H9 (cell line): ENCODE data around the gene ACYP2. TPM values are rescaled to one million over a fixed set of nuclear protein-coding genes. Genes with fewer than 3 reads are reported as not detected.

Source experiments
- DNase-seq: peaks from one replicate; pipeline ENCODE4 v3.0.0-alpha.2; 2017
- H2AFZ ChIP-seq: one replicate; pipeline ENCODE4 v1.6.1; 2013; ENCODE audit warnings: mild to moderate bottlenecking, low read length, control low read depth, moderate library complexity
- H2AK5ac ChIP-seq: 2 replicates; pipeline ENCODE4 v1.6.1; 2013; ENCODE audit warnings: low read length, control low read depth, mixed read lengths; ENCODE audit not compliant: insufficient read length
- H2BK120ac ChIP-seq: one replicate; pipeline ENCODE4 v1.6.1; 2013; ENCODE audit warnings: low read depth, mild to moderate bottlenecking, low read length, control low read depth, inconsistent platforms; ENCODE audit not compliant: poor library complexity, severe bottlenecking
- H2BK12ac ChIP-seq: 2 replicates; pipeline ENCODE4 v1.6.1; 2013; ENCODE audit warnings: low read length, control low read depth, mixed read lengths, low read depth; ENCODE audit not compliant: insufficient read length
- H2BK15ac ChIP-seq: 2 replicates; pipeline ENCODE4 v1.6.1; 2013; ENCODE audit warnings: low read depth, low read length, control low read depth
- H2BK20ac ChIP-seq: one replicate; pipeline ENCODE4 v1.6.1; 2013; ENCODE audit warnings: low read depth, mild to moderate bottlenecking, low read length, control low read depth, inconsistent platforms; ENCODE audit not compliant: poor library complexity, severe bottlenecking
- H2BK5ac ChIP-seq: 2 replicates; pipeline ENCODE4 v1.6.1; 2013; ENCODE audit warnings: low read length, control low read depth, mixed read lengths; ENCODE audit not compliant: insufficient read length
- H3K14ac ChIP-seq: 2 replicates; pipeline ENCODE4 v1.6.1; 2013; ENCODE audit warnings: low read length, control low read depth; ENCODE audit not compliant: insufficient read depth
- H3K18ac ChIP-seq: 2 replicates; pipeline ENCODE4 v1.6.1; 2013; ENCODE audit warnings: low read depth, mild to moderate bottlenecking, mixed read lengths, low read length, control low read depth; ENCODE audit not compliant: insufficient read length
- H3K23ac ChIP-seq: 2 replicates; pipeline ENCODE4 v1.6.1; 2013; ENCODE audit warnings: low read length, control low read depth, mixed read lengths, low read depth; ENCODE audit not compliant: insufficient read length
- H3K23me2 ChIP-seq: 2 replicates; pipeline ENCODE4 v1.6.1; 2013; ENCODE audit warnings: low read depth, mild to moderate bottlenecking, mixed read lengths, low read length, control low read depth; ENCODE audit not compliant: insufficient read length, poor library complexity, severe bottlenecking
- H3K27ac ChIP-seq: 2 replicates; pipeline ENCODE4 v1.5.1; 2013; ENCODE audit warnings: low read length, control low read depth, mixed read lengths, low read depth; ENCODE audit not compliant: insufficient read length
- H3K27me3 ChIP-seq: 2 replicates; pipeline ENCODE4 v1.6.1; 2013; ENCODE audit warnings: low read length, control low read depth, inconsistent platforms; ENCODE audit not compliant: insufficient read depth
- H3K4ac ChIP-seq: 2 replicates; pipeline ENCODE4 v1.6.1; 2013; ENCODE audit warnings: low read depth, mild to moderate bottlenecking, control low read depth, inconsistent platforms, low read length, moderate library complexity
- H3K4me1 ChIP-seq: 2 replicates; pipeline ENCODE4 v1.6.1; 2013; ENCODE audit warnings: low read length, control low read depth, inconsistent platforms; ENCODE audit not compliant: insufficient read depth
- H3K4me2 ChIP-seq: 2 replicates; pipeline ENCODE4 v1.6.1; 2013; ENCODE audit warnings: low read length, control low read depth, mixed read lengths; ENCODE audit not compliant: insufficient read length, insufficient read depth
- H3K56ac ChIP-seq: 2 replicates; pipeline ENCODE4 v1.6.1; 2013; ENCODE audit warnings: low read depth, mild to moderate bottlenecking, mixed read lengths, low read length, control low read depth; ENCODE audit not compliant: insufficient read length
- H3K79me1 ChIP-seq: 2 replicates; pipeline ENCODE4 v1.6.1; 2013; ENCODE audit warnings: low read depth, mild to moderate bottlenecking, moderate library complexity, low read length, control low read depth, inconsistent platforms; ENCODE audit not compliant: insufficient read depth, poor library complexity, severe bottlenecking
- H3K79me2 ChIP-seq: 2 replicates; pipeline ENCODE4 v1.6.1; 2013; ENCODE audit warnings: low read length, control low read depth, inconsistent platforms; ENCODE audit not compliant: insufficient read depth
- H3K9ac ChIP-seq: 2 replicates; pipeline ENCODE4 v1.6.1; 2013; ENCODE audit warnings: low read length, control low read depth, mixed read lengths; ENCODE audit not compliant: insufficient read length; ENCODE audit errors: extremely low read depth
- H3K9me3 ChIP-seq: one replicate; pipeline ENCODE4 v1.6.1; 2013; ENCODE audit warnings: low read depth, low read length, inconsistent platforms; ENCODE audit not compliant: control insufficient read depth
- H3T11ph ChIP-seq: one replicate; pipeline ENCODE4 v1.6.1; 2013; ENCODE audit warnings: mild to moderate bottlenecking, low read length, control low read depth, inconsistent platforms
- H4K20me1 ChIP-seq: one replicate; pipeline ENCODE4 v1.6.1; 2013; ENCODE audit not compliant: control insufficient read depth, insufficient read length, insufficient read depth
- H4K5ac ChIP-seq: 2 replicates; pipeline ENCODE4 v1.6.1; 2013; ENCODE audit warnings: low read depth, mild to moderate bottlenecking, mixed read lengths, low read length, control low read depth; ENCODE audit not compliant: insufficient read length
- H4K8ac ChIP-seq: replicated peaks from 2 replicates; pipeline ENCODE4 v1.6.1; 2013; ENCODE audit warnings: low read length, control low read depth, mixed read lengths, low read depth; ENCODE audit not compliant: insufficient read length
- H4K91ac ChIP-seq: 2 replicates; pipeline ENCODE4 v1.6.1; 2013; ENCODE audit warnings: low read depth, mild to moderate bottlenecking, moderate library complexity, mixed read lengths, low read length, control low read depth; ENCODE audit not compliant: insufficient read length
- H3K27ac Mint-ChIP-seq, 3 experiments: 2 replicates in 2 of 3; 3 replicates in 1 of 3; pipeline ENCODE4 v1.8.0; 2020 to 2021; ENCODE audit warnings: mixed read lengths in 3 of 3, mild to moderate bottlenecking in 1 of 3, moderate library complexity in 1 of 3
- H3K27me3 Mint-ChIP-seq: 2 replicates; pipeline ENCODE4 v1.8.0; 2021; ENCODE audit warnings: low read depth, mild to moderate bottlenecking, moderate library complexity, mixed read lengths
- H3K36me3 Mint-ChIP-seq, 3 experiments: 2 replicates in 2 of 3; 3 replicates in 1 of 3; pipeline ENCODE4 v1.8.0; 2020 to 2021; ENCODE audit warnings: low read depth in 3 of 3, mixed read lengths in 3 of 3; ENCODE audit not compliant: insufficient read depth in 1 of 3
- H3K4me1 Mint-ChIP-seq, 2 experiments: 2 replicates each; pipeline ENCODE4 v1.8.0; 2020; ENCODE audit warnings: mixed read lengths in 2 of 2
- H3K4me3 Mint-ChIP-seq, 2 experiments: 2 replicates in 1 of 2; 3 replicates in 1 of 2; pipeline ENCODE4 v1.8.0; 2020 to 2021; ENCODE audit warnings: mild to moderate bottlenecking in 2 of 2, mixed read lengths in 2 of 2, moderate library complexity in 1 of 2
- H3K9me3 Mint-ChIP-seq, 2 experiments: 2 replicates in 1 of 2; 3 replicates in 1 of 2; pipeline ENCODE4 v1.8.0; 2020; ENCODE audit warnings: mild to moderate bottlenecking in 2 of 2, mixed read lengths in 2 of 2, moderate library complexity in 1 of 2
- WGBS: extraction: QIAGEN DNeasy Blood & Tissue Kit; methylation state at CpG from one replicate; pipeline ENCODE4 v1.1.7; 2013; ENCODE audit warnings: missing lambda C conversion rate, low lambda C conversion rate, mixed read lengths; ENCODE audit not compliant: insufficient read length; ENCODE audit errors: extremely low coverage; 5-methylcytosine and 5-hydroxymethylcytosine counted together
- total RNA-seq: library from RNA; stranded (reverse); gene quantifications from 2 replicates; pipeline ENCODE4 v1.2.1, GENCODE V29; 2021
- TF ChIP-seq, protein P1 (sequence below): fragments of 200-600 bp; sonication (generic); conservative IDR thresholded peaks from 3 replicates; pipeline ENCODE4 v1.8.0; 2021; ENCODE audit warnings: antibody characterized with exemption, mild to moderate bottlenecking

The ACYP2 gene
- total RNA-seq, 1 experiment from 2014 or later: 3.2 TPM

DNA sequence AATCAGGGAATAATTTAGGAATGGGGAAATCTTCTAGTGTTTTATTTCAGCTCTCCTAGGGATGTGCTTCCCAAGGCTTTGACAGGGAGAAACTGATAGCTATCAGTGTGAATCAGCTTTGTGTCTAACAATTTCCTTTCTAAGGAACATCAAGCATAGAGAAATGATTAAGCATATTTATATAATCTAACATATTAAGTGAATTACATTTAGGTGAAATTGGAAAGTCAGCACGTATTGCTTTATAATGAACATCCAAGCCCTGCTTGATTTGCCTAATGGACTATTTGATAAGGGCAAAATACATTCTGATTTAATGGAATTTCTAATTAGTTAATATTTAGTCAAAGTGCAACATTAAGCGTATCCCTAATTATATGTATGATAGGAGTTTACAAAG lies 160.1 kb downstream of the ACYP2 start:
- no peak overlapping the region for H3K4ac ChIP-seq
- H3K27me3 ChIP-seq: no peaks in the 10 kb centered on the region
- no peaks in the 10 kb centered on the region for H3K4me1 Mint-ChIP-seq
- H3K4me2 ChIP-seq: no peak overlapping the region
- H2BK15ac ChIP-seq: no peak overlapping the region
- no peak overlapping the region for H3K27ac Mint-ChIP-seq
- no peak overlapping the region for H2BK20ac ChIP-seq
- no peaks in the 10 kb centered on the region for H4K20me1 ChIP-seq
- TF ChIP-seq, protein P1, sequence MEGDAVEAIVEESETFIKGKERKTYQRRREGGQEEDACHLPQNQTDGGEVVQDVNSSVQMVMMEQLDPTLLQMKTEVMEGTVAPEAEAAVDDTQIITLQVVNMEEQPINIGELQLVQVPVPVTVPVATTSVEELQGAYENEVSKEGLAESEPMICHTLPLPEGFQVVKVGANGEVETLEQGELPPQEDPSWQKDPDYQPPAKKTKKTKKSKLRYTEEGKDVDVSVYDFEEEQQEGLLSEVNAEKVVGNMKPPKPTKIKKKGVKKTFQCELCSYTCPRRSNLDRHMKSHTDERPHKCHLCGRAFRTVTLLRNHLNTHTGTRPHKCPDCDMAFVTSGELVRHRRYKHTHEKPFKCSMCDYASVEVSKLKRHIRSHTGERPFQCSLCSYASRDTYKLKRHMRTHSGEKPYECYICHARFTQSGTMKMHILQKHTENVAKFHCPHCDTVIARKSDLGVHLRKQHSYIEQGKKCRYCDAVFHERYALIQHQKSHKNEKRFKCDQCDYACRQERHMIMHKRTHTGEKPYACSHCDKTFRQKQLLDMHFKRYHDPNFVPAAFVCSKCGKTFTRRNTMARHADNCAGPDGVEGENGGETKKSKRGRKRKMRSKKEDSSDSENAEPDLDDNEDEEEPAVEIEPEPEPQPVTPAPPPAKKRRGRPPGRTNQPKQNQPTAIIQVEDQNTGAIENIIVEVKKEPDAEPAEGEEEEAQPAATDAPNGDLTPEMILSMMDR: no peak
- H3K23me2 ChIP-seq: no peaks in the 10 kb centered on the region
- no peak overlapping the region for H3K18ac ChIP-seq
- no peaks in the 10 kb centered on the region for H3K9me3 ChIP-seq
- no peak overlapping the region for H2BK12ac ChIP-seq
- H2BK5ac ChIP-seq: no peak overlapping the region
- H3K79me1 ChIP-seq: no peaks in the 10 kb centered on the region
- no peak overlapping the region for H3K14ac ChIP-seq
- no peak overlapping the region for H3K56ac ChIP-seq
- no peaks in the 10 kb centered on the region for H3K79me2 ChIP-seq
- H4K8ac ChIP-seq: no peak overlapping the region
- no peak overlapping the region for H4K5ac ChIP-seq
- no peak overlapping the region for H3T11ph ChIP-seq
- H3K27ac ChIP-seq: no peak overlapping the region
- no peak overlapping the region for H3K9ac ChIP-seq
- H3K4me1 ChIP-seq: no peaks in the 10 kb centered on the region
- no peak overlapping the region for H3K23ac ChIP-seq
- no CpG with 5 or more reads among the region's 2 CpGs for WGBS
- no peak overlapping the region for H2AK5ac ChIP-seq
- no peak overlapping the region for H4K91ac ChIP-seq
- H2BK120ac ChIP-seq: no peak overlapping the region
- H2AFZ ChIP-seq: no peak overlapping the region
- no peak overlapping the region for H3K4me3 Mint-ChIP-seq
- H3K36me3 Mint-ChIP-seq: no peaks in the 10 kb centered on the region; a peak in 1 of 7 replicates
- DNase-seq: no peak
- H3K27me3 Mint-ChIP-seq: no peaks in the 10 kb centered on the region
- H3K9me3 Mint-ChIP-seq: no peaks in the 10 kb centered on the region
